Uterus (tissue), 4 donors: Measurements from ENCODE around the gene SLC5A3. TPM values are rescaled to one million over a fixed set of nuclear protein-coding genes. Genes with fewer than 3 reads are reported as not detected.

Experiments used
- DNase-seq, 2 donors: peaks; one replicate each; pipeline ENCODE4 v3.0.0-alpha.2; 2019 to 2020
- H3K27ac ChIP-seq, 2 donors: fragments of 200-600 bp; sonication (generic); 1 replicate in 1 of 2; 2 replicates in 1 of 2; pipeline ENCODE4 v1.5.1; 2016 to 2018
- H3K27me3 ChIP-seq, 2 donors: fragments of 200-600 bp; sonication (generic); one replicate each; pipeline ENCODE4 v1.5.1; 2018 to 2019; ENCODE audit warnings: control low read depth in 1 of 2
- H3K36me3 ChIP-seq, 2 donors: fragments of 200-600 bp; sonication (generic); one replicate each; pipeline ENCODE4 v1.5.1; 2019; ENCODE audit warnings: control low read depth in 1 of 2
- H3K4me1 ChIP-seq, 2 donors: fragments of 200-600 bp; sonication (generic); one replicate each; pipeline ENCODE4 v1.5.1; 2018 to 2019; ENCODE audit warnings: control low read depth in 1 of 2
- H3K4me3 ChIP-seq, 2 donors: fragments of 200-600 bp; sonication (generic); 1 replicate in 1 of 2; 2 replicates in 1 of 2; pipeline ENCODE4 v1.5.1; 2018 to 2019; ENCODE audit warnings: mild to moderate bottlenecking in 1 of 2
- H3K9me3 ChIP-seq, 2 donors: fragments of 200-600 bp; sonication (generic); one replicate each; pipeline ENCODE4 v1.5.1; 2019; ENCODE audit warnings: control low read depth in 1 of 2
- POLR2A ChIP-seq, 2 donors: fragments of 450-650 bp; IDR thresholded peaks; one replicate each; pipeline ENCODE4 v1.6.1; 2016; ENCODE audit warnings: antibody characterized with exemption in 2 of 2, mild to moderate bottlenecking in 1 of 2, moderate library complexity in 1 of 2
- intact Hi-C: fragments of 100-400 bp; cut with DNase I; formaldehyde crosslinking; loops from one replicate; pipeline ENCODE4 v1.15.1; 2023; ENCODE audit warnings: low total_unique reads
- total RNA-seq, 4 donors: library from RNA; depleted of rRNA in 3 of 4; stranded (reverse); fragments of >200 nt in 3 of 4; gene quantifications; one replicate each; pipeline versions ENCODE4 v1.1.0 to v1.2.4, GENCODE V29; 2014 to 2023
- TF ChIP-seq, protein P1 (sequence below), 4 experiments: fragments of 200-600 bp in 2 of 4; fragments of 450-650 bp in 2 of 4; sonication (generic) in 2 of 4; IDR thresholded peaks; one replicate each; pipeline ENCODE4 v1.5.1; 2016 to 2019; ENCODE audit warnings: antibody characterized with exemption in 4 of 4, mild to moderate bottlenecking in 2 of 4, moderate library complexity in 1 of 4
- donor health status: DM: yes; HTN: yes; CAD: no.

The SLC5A3 gene
- total RNA-seq, 4 donors from 2014 or later = 10.2 to 76.2 (median 17.1) TPM

DNA sequence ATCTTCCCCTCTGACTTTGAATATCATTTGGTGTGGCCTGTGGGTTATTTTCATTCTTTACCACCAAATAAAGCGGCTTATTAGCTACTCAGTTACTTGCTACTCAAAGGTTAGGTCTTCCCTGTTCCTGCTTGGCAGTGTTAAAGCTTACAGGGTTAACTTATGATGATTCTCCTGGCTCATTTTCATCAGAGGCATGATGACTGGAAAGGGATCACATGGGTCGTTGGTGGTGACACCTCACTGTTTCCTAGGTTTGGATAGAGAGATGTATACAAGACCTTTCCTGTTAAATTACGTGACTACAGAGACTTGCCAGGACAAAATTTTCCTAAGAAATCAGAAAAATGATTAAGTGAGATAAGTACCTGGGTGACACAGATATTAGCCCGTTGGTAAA lies 27.4 kb downstream of the SLC5A3 start:
- Histone ChIP-seq H3K4me1 (peaks cover 0 to 5% of the 10 kb centered on the region in 2 donors), H3K27ac (no peak overlapping the region), H3K4me3 (no peak overlapping the region), H3K36me3 (no peaks in the 10 kb centered on the region), H3K9me3 (no peaks in the 10 kb centered on the region), H3K27me3 (no peaks in the 10 kb centered on the region)
- TF ChIP-seq POLR2A (IDR thresholded peaks at IDR 0.05) = no peak
- TF ChIP-seq, protein P1, sequence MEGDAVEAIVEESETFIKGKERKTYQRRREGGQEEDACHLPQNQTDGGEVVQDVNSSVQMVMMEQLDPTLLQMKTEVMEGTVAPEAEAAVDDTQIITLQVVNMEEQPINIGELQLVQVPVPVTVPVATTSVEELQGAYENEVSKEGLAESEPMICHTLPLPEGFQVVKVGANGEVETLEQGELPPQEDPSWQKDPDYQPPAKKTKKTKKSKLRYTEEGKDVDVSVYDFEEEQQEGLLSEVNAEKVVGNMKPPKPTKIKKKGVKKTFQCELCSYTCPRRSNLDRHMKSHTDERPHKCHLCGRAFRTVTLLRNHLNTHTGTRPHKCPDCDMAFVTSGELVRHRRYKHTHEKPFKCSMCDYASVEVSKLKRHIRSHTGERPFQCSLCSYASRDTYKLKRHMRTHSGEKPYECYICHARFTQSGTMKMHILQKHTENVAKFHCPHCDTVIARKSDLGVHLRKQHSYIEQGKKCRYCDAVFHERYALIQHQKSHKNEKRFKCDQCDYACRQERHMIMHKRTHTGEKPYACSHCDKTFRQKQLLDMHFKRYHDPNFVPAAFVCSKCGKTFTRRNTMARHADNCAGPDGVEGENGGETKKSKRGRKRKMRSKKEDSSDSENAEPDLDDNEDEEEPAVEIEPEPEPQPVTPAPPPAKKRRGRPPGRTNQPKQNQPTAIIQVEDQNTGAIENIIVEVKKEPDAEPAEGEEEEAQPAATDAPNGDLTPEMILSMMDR (IDR thresholded peaks at IDR 0.05) = no peak
- DNase-seq = no peak
- intact Hi-C loops = no loop called here

DNA sequence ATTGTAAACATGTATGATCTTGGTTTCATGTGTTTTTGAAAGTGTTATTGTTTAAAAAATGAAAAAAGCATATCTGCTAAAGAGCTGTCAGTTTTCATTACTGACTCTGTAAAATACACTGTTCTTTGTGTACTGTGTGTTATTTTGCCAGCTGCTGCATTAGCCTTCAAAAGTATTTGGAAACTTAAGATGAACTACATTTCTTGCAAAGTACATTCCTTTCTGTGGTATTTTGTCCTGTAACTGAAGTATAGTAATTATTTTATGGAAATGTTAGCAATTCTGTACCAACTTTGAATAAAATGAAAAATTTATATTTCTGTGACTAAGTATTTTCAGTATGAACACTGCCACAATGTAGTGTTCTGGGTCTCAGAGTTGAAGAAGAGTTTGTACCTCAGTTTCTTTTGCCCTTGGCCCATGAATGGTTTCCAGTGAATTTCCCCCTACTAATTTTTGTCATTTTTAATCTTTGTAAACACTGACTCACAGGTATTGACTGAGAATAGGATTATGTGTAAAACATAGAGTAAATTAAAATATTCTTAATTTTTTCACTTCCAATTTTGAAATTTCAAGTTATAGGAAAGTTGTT lies 32.7 kb downstream of the SLC5A3 start:
- intact Hi-C loops = no loop called here
- no peaks in the 10 kb centered on the region for H3K4me1 ChIP-seq
- H3K36me3 ChIP-seq = no peaks in the 10 kb centered on the region
- H3K4me3 ChIP-seq = no peak overlapping the region
- H3K27me3 ChIP-seq = no peaks in the 10 kb centered on the region
- H3K27ac ChIP-seq = no peak overlapping the region
- H3K9me3 ChIP-seq = no peaks in the 10 kb centered on the region
- TF ChIP-seq, protein P1 (IDR thresholded peaks at IDR 0.05) = no peak
- no peak for TF ChIP-seq POLR2A (IDR thresholded peaks at IDR 0.05)
- no peak for DNase-seq

DNA sequence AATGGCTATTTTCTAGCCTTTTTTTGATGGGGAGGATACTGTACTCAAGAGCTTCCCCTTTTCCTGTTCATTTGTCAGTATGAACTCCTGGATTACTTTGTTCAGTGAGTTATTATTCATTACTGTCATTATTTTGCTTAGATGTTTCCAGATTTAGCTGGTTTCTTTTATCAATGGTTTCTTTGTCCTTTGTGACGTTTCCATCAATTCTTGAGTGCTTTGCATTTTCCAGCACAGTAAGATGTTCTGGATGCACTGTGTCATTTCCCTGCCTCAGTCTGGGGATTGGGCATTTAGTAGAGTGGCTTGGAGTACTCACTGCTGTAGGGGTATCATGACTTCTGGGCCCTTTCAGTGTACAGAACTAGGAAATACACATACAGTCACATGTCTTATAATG lies 34.2 kb downstream of the SLC5A3 start:
- Histone ChIP-seq H3K4me1 (no peaks in the 10 kb centered on the region), H3K9me3 (no peaks in the 10 kb centered on the region), H3K4me3 (no peak overlapping the region), H3K27ac (no peak overlapping the region), H3K36me3 (no peaks in the 10 kb centered on the region), H3K27me3 (no peaks in the 10 kb centered on the region)
- intact Hi-C loops = no loop called here
- no peak for TF ChIP-seq POLR2A (IDR thresholded peaks at IDR 0.05)
- TF ChIP-seq, protein P1 (IDR thresholded peaks at IDR 0.05) = no peak
- no peak for DNase-seq

DNA sequence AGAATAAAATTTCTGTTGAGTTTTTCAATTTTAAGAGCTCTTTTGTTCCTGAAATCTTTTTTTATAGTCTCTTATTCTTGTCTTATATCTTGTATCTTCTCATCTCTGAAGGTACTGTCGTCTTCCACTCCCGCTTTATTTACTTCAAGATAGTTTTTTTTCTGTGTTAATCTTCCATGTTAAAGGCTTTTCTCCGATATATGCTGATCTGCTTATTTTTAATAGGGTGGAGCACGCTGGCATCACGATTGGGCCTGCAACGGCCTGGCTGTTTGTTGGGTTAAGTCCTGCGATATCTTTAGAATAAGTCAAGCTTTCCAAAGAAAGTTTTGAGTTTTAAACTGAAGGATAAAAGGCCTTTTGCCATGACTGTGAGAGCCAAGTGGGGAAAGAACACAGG lies 35.7 kb downstream of the SLC5A3 start:
- no peak for DNase-seq
- H3K27ac ChIP-seq = no peak overlapping the region
- intact Hi-C loops = no loop called here
- H3K4me1 ChIP-seq = no peaks in the 10 kb centered on the region
- TF ChIP-seq POLR2A (IDR thresholded peaks at IDR 0.05) = no peak
- TF ChIP-seq, protein P1 (IDR thresholded peaks at IDR 0.05) = no peak
- no peaks in the 10 kb centered on the region for H3K9me3 ChIP-seq
- H3K36me3 ChIP-seq = no peaks in the 10 kb centered on the region
- no peak overlapping the region for H3K4me3 ChIP-seq
- no peaks in the 10 kb centered on the region for H3K27me3 ChIP-seq

DNA sequence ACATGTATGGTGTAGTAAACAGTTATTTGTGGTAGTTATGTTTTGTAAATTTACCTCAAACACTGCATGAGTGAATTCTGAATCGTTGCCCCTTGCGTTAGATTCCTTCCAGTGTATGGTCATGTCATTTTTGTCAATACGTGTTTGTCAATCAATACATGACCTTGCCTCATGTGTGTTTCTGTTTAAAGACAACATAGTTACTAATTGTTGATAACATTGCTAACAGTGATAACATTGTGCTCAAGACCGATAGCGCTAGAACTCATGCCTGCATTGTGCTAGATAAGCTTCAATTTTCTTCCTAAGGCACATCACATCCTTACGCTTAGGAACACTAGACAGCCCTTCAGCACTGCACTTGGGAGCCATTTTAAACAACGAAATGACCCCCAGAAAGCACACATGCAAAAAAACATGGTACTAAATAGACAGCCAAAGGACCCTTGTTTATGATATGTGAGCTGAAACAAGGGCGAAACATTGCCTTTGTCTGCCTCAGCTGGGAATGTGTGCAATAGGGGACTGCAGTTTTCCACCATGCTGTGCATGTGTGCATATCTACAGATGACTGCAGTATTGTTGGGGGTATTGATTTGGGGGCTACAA lies 37.3 kb downstream of the SLC5A3 start:
- Histone ChIP-seq H3K9me3 (no peaks in the 10 kb centered on the region), H3K4me3 (no peak overlapping the region), H3K27ac (no peak overlapping the region), H3K4me1 (no peaks in the 10 kb centered on the region), H3K36me3 (no peaks in the 10 kb centered on the region), H3K27me3 (no peaks in the 10 kb centered on the region)
- intact Hi-C loops = no loop called here
- no peak for TF ChIP-seq POLR2A (IDR thresholded peaks at IDR 0.05)
- TF ChIP-seq, protein P1 (IDR thresholded peaks at IDR 0.05) = no peak
- DNase-seq = no peak
